Esophagus muscularis mucosa (tissue), 4 donors: ENCODE measurements around the gene AGAP1. TPM values are rescaled to one million over a fixed set of nuclear protein-coding genes. Genes with fewer than 3 reads are reported as not detected.

Experiments used
- DNase-seq: peaks from one replicate; pipeline ENCODE4 v3.0.0-alpha.2; 2017; ENCODE audit errors: extremely low spot score
- H3K27ac ChIP-seq, 4 donors: fragments of 200-600 bp; sonication (generic); replicated peaks in 1 of 4; 1 replicate in 3 of 4; 2 replicates in 1 of 4; pipeline ENCODE4 v1.5.1; 2016 to 2019; ENCODE audit warnings: mild to moderate bottlenecking in 1 of 4
- H3K27me3 ChIP-seq, 4 donors: fragments of 200-600 bp; sonication (generic); one replicate each; pipeline versions ENCODE4 v1.5.1 to v1.6.0; 2016 to 2019
- H3K36me3 ChIP-seq, 4 donors: fragments of 200-600 bp; sonication (generic); one replicate each; pipeline ENCODE4 v1.5.1; 2016 to 2019
- H3K4me1 ChIP-seq, 4 donors: fragments of 200-600 bp; sonication (generic); one replicate each; pipeline ENCODE4 v1.5.1; 2016 to 2019
- H3K4me3 ChIP-seq, 4 donors: fragments of 200-600 bp; sonication (generic); 1 replicate in 2 of 4; 2 replicates in 2 of 4; pipeline ENCODE4 v1.5.1; 2016 to 2019; ENCODE audit warnings: mild to moderate bottlenecking in 4 of 4, moderate library complexity in 1 of 4
- H3K9me3 ChIP-seq, 4 donors: fragments of 200-600 bp; sonication (generic); 1 replicate in 3 of 4; 2 replicates in 1 of 4; pipeline ENCODE4 v1.5.1; 2016 to 2019
- EP300 ChIP-seq: sonication (generic); formaldehyde crosslinking; IDR thresholded peaks from one replicate; pipeline ENCODE4 v1.6.1; 2017; ENCODE audit warnings: antibody characterized with exemption
- POLR2A ChIP-seq: fragments of 450-650 bp; IDR thresholded peaks from one replicate; pipeline ENCODE4 v1.6.1; 2017; ENCODE audit warnings: antibody characterized with exemption, moderate library complexity, mild to moderate bottlenecking, low read depth
- POLR2AphosphoS5 ChIP-seq, 2 donors: sonication (generic); formaldehyde crosslinking; IDR thresholded peaks; one replicate each; pipeline ENCODE4 v1.6.1; 2017; ENCODE audit warnings: antibody characterized with exemption in 2 of 2
- WGBS: methylation state at CpG from one replicate; pipeline ENCODE4 v1.1.5; 2018; 5-methylcytosine and 5-hydroxymethylcytosine counted together
- intact Hi-C: fragments of 100-400 bp; cut with DNase I; formaldehyde crosslinking; loops from one replicate; pipeline ENCODE4 v1.15.1; 2023
- total RNA-seq, 4 donors: library from RNA; depleted of rRNA; stranded (reverse); fragments of >200 nt; gene quantifications; one replicate each; pipeline versions ENCODE4 v1.1.0 to v1.2.1, GENCODE V29; 2016
- TF ChIP-seq, protein P1 (sequence below), 3 experiments: fragments of 200-600 bp in 2 of 3; fragments of 450-650 bp in 1 of 3; sonication (generic) in 2 of 3; IDR thresholded peaks; one replicate each; pipeline ENCODE4 v1.5.1; 2017 to 2019; ENCODE audit warnings: antibody characterized with exemption in 3 of 3, mild to moderate bottlenecking in 2 of 3, moderate library complexity in 1 of 3

Gene AGAP1
- total RNA-seq, 4 donors from 2014 or later: 37.9 to 62.4 (median 47.2) TPM

DNA sequence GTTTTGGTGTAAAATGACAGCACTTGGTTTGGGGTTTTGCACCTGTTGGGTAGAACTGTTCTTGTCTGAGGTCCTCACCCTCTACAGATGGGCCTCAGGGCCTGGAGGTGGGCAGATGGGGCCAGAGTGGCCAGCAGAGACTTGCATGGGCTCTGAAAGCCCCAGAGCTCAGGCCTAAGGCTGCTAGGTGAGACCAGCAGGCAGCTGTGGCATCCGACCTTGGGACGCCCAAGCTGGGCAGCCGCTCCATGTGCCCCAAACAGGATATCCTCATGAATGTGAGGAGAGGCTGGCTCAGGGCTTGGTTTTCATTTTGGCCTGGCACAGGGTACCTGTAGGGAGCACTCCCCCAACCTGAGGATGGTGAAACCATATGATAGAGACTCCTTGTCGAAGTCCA lies 636.1 kb downstream of the AGAP1 start:
- peaks cover 6 to 58% (median 34%) of the 10 kb centered on the region in 4 donors for H3K36me3 ChIP-seq
- H3K4me3 ChIP-seq: no peak overlapping the region
- intact Hi-C loops: no loop called here
- no peak for TF ChIP-seq EP300
- no peak for TF ChIP-seq POLR2AphosphoS5 (IDR thresholded peaks at IDR 0.05)
- no peak for TF ChIP-seq POLR2A
- TF ChIP-seq, protein P1, sequence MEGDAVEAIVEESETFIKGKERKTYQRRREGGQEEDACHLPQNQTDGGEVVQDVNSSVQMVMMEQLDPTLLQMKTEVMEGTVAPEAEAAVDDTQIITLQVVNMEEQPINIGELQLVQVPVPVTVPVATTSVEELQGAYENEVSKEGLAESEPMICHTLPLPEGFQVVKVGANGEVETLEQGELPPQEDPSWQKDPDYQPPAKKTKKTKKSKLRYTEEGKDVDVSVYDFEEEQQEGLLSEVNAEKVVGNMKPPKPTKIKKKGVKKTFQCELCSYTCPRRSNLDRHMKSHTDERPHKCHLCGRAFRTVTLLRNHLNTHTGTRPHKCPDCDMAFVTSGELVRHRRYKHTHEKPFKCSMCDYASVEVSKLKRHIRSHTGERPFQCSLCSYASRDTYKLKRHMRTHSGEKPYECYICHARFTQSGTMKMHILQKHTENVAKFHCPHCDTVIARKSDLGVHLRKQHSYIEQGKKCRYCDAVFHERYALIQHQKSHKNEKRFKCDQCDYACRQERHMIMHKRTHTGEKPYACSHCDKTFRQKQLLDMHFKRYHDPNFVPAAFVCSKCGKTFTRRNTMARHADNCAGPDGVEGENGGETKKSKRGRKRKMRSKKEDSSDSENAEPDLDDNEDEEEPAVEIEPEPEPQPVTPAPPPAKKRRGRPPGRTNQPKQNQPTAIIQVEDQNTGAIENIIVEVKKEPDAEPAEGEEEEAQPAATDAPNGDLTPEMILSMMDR (IDR thresholded peaks at IDR 0.05): no peak
- 100% methylated on average over 1 of the region's 4 CpGs for WGBS
- H3K4me1 ChIP-seq: no peaks in the 10 kb centered on the region
- H3K9me3 ChIP-seq: no peaks in the 10 kb centered on the region
- no peak for DNase-seq
- no peaks in the 10 kb centered on the region for H3K27me3 ChIP-seq
- no peak overlapping the region for H3K27ac ChIP-seq

DNA sequence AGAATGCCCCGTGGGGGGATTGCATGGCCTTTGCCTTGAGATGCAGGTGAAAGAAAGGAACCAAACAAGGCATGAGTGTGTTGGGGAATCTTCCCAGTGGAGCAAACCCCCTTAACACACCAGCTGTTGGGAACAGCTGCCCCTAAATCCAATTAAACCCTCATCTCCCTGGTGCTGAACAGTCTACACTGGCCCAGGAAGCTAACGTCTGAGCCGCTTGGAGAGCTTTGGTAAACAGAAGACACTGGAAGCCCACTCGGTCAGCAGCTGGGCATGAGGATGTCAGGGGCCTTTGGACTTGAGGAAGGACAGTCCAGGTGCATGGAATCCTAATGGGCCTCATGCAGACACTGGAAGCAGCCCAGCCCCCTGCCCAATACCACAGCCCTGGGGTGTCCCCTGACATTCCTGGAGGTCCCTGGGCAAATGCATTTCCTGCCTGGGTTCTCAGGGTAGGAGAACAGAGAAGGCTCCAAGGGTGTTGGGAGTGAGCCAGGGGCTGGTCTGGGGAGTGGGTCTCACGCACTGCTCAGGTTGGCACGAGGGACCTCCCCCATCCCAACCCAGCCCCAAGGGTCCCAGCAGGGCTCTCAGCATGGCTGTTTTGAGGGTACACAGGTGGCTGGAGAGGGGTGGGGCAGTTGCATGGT lies 636.6 kb downstream of the AGAP1 start:
- Histone ChIP-seq H3K4me3 (no peak overlapping the region), H3K27me3 (no peaks in the 10 kb centered on the region), H3K36me3 (peaks cover 6 to 53% (median 31%) of the 10 kb centered on the region in 4 donors), H3K27ac (no peak overlapping the region), H3K4me1 (no peaks in the 10 kb centered on the region), H3K9me3 (no peaks in the 10 kb centered on the region)
- no peak for DNase-seq
- intact Hi-C loops: no loop called here
- WGBS: 91% methylated on average over 5 of the region's 6 CpGs
- TF ChIP-seq, protein P1 (IDR thresholded peaks at IDR 0.05): no peak
- TF ChIP-seq POLR2A (no peak), EP300 (no peak), POLR2AphosphoS5 (IDR thresholded peaks at IDR 0.05) (no peak)

DNA sequence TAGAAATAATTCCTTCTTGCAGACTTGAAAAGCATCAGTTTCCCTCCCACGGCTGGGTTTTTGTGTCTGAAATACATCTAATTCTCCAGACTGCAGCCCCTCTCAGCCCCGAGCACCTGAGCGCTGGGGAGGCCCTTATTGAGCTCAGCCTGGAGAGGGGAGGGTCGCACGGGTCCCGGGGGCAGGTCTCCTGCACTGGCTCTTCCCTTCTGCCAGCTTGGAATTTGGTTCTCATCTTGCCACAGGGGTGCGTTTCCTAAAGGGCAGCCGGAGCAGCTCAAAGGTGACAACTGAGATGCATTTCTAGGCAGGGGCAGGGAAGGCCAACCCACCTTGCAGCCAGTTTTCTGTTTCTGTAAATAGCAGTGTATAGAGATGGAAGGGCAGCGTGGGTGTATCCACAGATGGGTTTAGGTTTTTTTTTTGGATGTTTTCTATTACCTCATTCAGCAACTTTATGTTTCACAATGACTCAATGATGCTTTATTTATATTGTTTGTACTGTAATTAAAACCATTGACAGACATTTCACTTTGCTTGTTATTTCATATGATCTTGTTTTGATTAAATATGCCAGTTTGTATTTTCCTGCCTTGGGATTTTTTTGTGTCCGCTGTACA lies 637.3 kb downstream of the AGAP1 start:
- H3K9me3 ChIP-seq: no peaks in the 10 kb centered on the region
- 70% methylated on average over 10 of the region's 10 CpGs for WGBS
- DNase-seq: no peak
- H3K4me1 ChIP-seq: no peaks in the 10 kb centered on the region
- H3K27me3 ChIP-seq: no peaks in the 10 kb centered on the region
- H3K4me3 ChIP-seq: no peak overlapping the region
- TF ChIP-seq, protein P1 (IDR thresholded peaks at IDR 0.05): no peak
- TF ChIP-seq EP300 (no peak), POLR2AphosphoS5 (IDR thresholded peaks at IDR 0.05) (no peak), POLR2A (no peak)
- peaks cover 6 to 46% (median 27%) of the 10 kb centered on the region in 4 donors for H3K36me3 ChIP-seq
- H3K27ac ChIP-seq: no peak overlapping the region
- intact Hi-C loops: no loop called here

DNA sequence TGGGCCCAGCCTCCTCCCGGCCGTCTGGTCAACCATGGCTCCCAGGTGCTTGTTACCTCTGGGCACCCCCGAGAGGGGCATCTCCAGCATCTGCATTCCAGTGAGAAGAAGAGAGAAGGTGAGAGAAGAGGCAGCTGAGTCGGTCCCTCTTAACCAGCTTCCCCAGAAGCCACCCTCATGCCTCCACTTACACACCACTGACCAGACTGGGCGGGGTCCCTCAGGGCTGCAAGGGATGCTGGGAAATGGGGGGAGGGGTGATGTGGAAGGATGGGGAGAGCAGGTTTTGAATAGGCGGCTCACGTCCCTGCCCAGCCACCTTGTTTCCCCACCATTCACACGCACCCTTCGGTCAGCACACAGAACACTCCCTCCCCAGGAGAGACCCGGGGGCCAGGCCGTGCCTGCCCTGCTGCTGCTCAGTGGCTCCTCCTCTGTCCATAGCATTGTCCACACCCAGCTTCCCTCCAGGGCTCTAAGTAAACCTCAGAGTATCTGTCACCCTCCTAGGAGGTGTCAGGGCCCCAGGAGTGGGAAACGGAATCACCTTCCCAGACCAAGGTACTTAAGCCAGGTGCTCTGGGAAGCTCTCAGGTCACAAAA lies 639.7 kb downstream of the AGAP1 start:
- no peak for DNase-seq
- TF ChIP-seq EP300: no peak
- no peak for TF ChIP-seq POLR2AphosphoS5 (IDR thresholded peaks at IDR 0.05)
- TF ChIP-seq POLR2A: no peak
- TF ChIP-seq, protein P1 (IDR thresholded peaks at IDR 0.05): no peak
- no peak overlapping the region for H3K4me3 ChIP-seq
- intact Hi-C loops: no loop called here
- 88% methylated on average over 12 of the region's 12 CpGs for WGBS
- no peaks in the 10 kb centered on the region for H3K4me1 ChIP-seq
- H3K27ac ChIP-seq: no peak overlapping the region
- no peaks in the 10 kb centered on the region for H3K27me3 ChIP-seq
- H3K9me3 ChIP-seq: no peaks in the 10 kb centered on the region
- H3K36me3 ChIP-seq: peaks cover 6 to 23% (median 10%) of the 10 kb centered on the region in 4 donors
